SK-N-MC (cell line): ENCODE results near the gene F12.

ENCODE experiments used
- DNase-seq: peaks from one replicate; pipeline ENCODE4 v3.0.0-alpha.2; 2011; ENCODE audit warnings: low read depth, low spot score
- H3K27ac ChIP-seq: fragments of 200-600 bp; sonication (generic); 2 replicates; pipeline ENCODE4 v1.5.1; 2016; ENCODE audit warnings: mixed run types
- H3K36me3 ChIP-seq: fragments of 200-600 bp; sonication (generic); 2 replicates; pipeline ENCODE4 v1.6.1; 2017; ENCODE audit warnings: antibody characterized with exemption, low read length, mixed read lengths; ENCODE audit not compliant: insufficient read depth
- H3K4me3 ChIP-seq: fragments of 200-600 bp; sonication (generic); 2 replicates; pipeline ENCODE4 v1.5.1; 2016
- H3K9ac ChIP-seq: fragments of 200-600 bp; sonication (generic); 2 replicates; pipeline ENCODE4 v1.8.0; 2017; ENCODE audit warnings: mixed run types, mixed read lengths; ENCODE audit not compliant: insufficient read length
- H3K9me3 ChIP-seq: fragments of 200-600 bp; sonication (generic); 2 replicates; pipeline ENCODE4 v1.6.1; 2017; ENCODE audit warnings: low read depth, mild to moderate bottlenecking, antibody characterized with exemption, low read length, moderate library complexity, mixed read lengths
- EZH2 ChIP-seq: fragments of 200-600 bp; sonication (generic); IDR thresholded peaks from one replicate; pipeline ENCODE4 v1.6.1; 2017; ENCODE audit warnings: antibody characterized with exemption
- FOXP2 ChIP-seq: optimal IDR thresholded peaks from 2 replicates; pipeline ENCODE3; 2011; ENCODE audit warnings: mild to moderate bottlenecking, moderate library complexity; ENCODE audit not compliant: insufficient read depth; ENCODE audit errors: extremely low read length, control extremely low read depth
- POLR2AphosphoS5 ChIP-seq: IDR thresholded peaks from 2 replicates; pipeline ENCODE4 v1.6.1; 2012; ENCODE audit warnings: mild to moderate bottlenecking, low read depth, low read length, borderline replicate concordance

Gene F12

DNA sequence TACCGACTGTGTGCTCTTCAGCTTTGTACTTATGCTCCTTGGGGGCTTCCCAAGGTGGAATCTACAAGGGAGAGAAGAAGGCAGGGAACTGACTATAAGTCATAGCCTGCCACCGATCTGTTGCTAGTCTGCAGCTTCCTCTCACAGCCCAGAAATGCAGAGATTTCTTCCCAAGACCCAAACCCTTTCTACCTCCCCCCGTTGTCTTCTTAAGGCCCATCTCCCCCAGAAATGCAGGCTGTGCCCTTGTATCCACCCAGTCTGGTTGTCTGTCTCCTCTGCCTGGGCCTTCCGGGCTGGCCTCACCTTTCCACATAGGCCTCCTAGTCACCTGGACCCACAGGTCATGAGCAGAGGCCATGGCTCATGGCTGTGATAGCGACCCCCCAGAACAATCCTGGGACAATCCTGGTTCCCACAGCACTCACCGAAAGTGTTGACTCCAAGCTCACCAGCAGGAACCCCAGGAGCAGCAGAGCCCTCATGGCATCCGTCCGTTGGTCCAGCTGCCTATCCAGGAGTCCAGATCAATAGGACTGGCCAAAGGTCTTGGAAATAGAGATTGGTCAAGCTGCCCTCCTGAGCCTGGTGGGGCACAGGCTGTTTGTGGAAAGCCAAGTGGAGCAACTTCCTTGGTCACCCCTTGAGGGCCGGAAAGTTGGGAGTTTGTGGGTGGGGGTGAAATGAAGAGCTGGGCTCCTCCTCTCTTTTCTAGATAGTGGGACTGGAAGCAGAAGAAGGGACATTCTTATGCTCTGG, at the start of gene F12:
Gene F12 (minus strand): TSS at position 522 of the 759 bp plus-strand sequence. CDS start 37 bp downstream, at position 485.
- no peaks in the 10 kb centered on the region for H3K9me3 ChIP-seq
- no peak within 1 kb of the TSS for H3K27ac ChIP-seq
- H3K9ac ChIP-seq: no peak within 1 kb of the TSS
- TF ChIP-seq FOXP2: no peak
- no peak for TF ChIP-seq POLR2AphosphoS5
- no peak for TF ChIP-seq EZH2
- no peak for DNase-seq
- H3K4me3 ChIP-seq: no peak within 1 kb of the TSS
- no peaks in the 10 kb centered on the region for H3K36me3 ChIP-seq

DNA sequence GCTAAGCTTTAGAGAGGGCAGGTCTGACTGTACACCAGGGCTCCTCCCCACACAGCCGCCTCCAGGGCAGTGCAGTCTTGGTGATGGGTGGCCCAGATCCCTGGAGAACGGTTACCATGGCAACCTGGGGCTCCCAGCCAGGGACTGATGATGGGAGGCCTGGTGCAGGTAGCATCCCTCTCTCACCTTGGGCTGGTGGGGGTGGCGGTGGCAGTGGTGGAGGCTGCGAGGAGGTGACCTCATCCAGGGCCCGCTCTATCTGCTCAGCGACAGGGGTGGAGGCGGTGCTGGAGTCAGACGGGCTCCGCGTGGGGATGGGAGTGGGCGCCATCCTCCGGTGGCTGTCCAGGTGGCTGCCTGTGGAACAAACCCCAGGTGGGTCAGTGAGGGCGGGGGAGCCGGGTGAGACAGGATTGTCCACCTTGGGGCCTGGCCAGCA, 49.6 kb upstream of the F12 start:
- no peak for DNase-seq
- TF ChIP-seq EZH2 (no peak), FOXP2 (no peak), POLR2AphosphoS5 (no peak; the same call in 1 of the 2 replicates)
- H3K27ac ChIP-seq: no peak overlapping the region

DNA sequence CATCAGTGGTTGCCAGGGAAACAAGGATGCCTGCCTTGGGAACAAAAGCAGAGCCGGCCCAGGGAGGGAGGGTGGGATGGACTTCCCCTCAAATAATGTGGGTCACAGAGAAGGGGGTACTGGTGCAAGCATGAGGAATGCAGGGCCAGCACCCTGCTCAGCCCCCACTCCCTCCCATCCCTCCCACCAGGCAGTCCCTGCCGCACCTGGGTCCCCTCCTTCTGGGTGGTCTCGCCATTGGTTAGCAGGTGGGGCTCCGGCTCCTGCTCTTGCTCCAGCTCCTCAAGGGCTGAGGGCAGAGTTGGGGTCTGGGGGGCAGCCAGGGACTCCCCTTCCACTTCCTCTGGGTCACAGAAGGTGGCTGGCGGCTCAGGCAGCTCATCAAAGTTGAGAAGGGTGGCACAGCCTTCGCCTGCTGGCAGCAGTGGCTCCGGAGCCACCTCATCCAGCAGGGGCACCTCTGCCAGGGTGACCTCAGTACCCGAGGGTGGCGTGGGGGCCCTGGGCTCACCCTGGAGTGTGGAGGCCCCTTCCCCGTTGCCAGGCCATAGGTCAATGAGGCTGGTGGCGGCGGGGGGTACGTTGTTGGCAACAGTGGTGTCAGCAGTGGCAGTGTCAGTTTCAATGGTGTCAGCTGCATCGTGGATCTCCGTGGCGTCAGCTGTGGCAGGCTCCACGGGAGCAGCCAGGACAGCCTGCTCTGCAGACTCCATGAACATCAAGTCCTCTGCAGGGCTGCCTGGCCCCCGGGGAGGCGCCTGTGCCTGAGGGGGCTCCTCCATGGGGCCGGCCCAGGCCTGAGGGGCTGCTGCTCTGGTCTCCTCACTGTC, 48.7 kb upstream of the F12 start:
- TF ChIP-seq POLR2AphosphoS5 (no peak), FOXP2 (no peak), EZH2 (no peak)
- H3K27ac ChIP-seq: no peak overlapping the region
- H3K9ac ChIP-seq: no peak overlapping the region
- no peak for DNase-seq
- no peak overlapping the region for H3K4me3 ChIP-seq
- no peaks in the 10 kb centered on the region for H3K9me3 ChIP-seq
- peaks cover 53% of the 10 kb centered on the region for H3K36me3 ChIP-seq

More for the DNA sequence above, 49.6 kb upstream of the F12 start:
- Histone ChIP-seq H3K9ac (no peak overlapping the region), H3K4me3 (no peak overlapping the region), H3K36me3 (peaks cover 60% of the 10 kb centered on the region), H3K9me3 (no peaks in the 10 kb centered on the region)

DNA sequence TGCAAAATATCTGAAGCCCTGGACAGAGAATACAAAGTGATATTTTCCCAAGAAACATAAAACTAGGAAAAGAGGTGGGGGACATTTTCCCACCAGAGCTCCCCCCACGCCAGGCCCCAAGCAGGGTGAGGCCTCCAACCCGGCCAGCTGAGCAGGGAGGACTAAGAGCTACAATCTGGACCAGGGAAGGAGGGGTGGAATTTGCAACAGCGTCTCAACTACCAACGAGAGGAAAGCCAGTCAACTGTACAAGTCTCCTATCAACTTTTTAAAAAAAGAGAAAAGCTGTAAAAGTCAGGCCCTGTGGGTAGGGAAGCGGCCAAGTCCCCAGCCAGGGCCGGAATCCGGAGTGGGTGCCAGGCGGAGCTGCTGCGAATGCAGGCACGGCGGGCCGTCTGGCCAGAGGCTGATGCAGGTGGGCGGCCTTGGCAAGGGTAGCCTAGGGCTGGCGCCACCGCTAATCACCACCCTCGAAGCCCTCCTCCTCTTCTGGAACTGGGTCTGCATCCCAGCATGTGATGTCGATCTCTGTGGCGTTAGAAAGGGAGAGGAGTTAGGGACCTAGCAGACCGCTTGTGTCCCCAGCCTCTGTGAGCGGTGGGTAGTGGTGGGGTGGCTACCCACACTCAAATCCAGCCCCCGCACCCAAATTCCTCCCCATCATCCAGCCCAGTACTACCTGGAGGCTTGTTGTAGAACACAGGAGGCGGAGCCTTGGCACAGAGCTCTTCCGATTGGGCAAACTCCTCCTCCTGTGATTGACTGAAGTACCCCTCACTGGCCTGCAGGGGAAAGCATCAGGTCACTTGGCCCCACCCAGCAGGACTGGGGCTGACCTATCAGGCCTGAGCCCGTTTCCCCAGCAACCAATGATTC, 47.9 kb upstream of the F12 start:
- Histone ChIP-seq H3K27ac (peak overlapping the region; percentile 81), H3K9ac (no peak overlapping the region), H3K9me3 (no peaks in the 10 kb centered on the region), H3K36me3 (peaks cover 46% of the 10 kb centered on the region), H3K4me3 (no peak overlapping the region)
- TF ChIP-seq POLR2AphosphoS5 (peak; percentile 15; the same call in 1 of the 2 replicates), EZH2 (no peak)
- DNase-seq: peak; percentile 48

DNA sequence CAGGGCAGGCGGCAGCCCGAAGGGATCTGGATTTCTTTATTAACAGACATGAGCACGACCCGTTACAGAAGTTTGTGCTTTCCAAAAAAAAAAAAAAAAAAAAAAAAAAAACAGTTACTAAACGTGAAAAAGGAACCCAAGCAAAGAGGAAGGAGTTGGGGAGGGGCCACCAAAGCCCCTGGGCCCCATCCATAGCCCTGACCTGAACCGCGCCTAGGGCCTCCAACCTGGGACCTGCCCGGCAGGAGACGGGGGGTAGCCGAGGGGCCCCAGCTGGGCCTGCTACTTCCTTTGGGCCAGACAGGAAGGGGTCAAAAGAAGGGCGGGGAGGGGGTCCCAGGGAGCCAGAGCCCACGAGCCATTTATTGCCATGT, 47.2 kb upstream of the F12 start:
- no peak overlapping the region for H3K4me3 ChIP-seq
- H3K27ac ChIP-seq: peak overlapping the region; percentile 81
- no peaks in the 10 kb centered on the region for H3K9me3 ChIP-seq
- H3K36me3 ChIP-seq: peaks cover 41% of the 10 kb centered on the region
- TF ChIP-seq EZH2 (no peak), POLR2AphosphoS5 (no peak), FOXP2 (no peak)
- no peak overlapping the region for H3K9ac ChIP-seq
- no peak for DNase-seq

DNA sequence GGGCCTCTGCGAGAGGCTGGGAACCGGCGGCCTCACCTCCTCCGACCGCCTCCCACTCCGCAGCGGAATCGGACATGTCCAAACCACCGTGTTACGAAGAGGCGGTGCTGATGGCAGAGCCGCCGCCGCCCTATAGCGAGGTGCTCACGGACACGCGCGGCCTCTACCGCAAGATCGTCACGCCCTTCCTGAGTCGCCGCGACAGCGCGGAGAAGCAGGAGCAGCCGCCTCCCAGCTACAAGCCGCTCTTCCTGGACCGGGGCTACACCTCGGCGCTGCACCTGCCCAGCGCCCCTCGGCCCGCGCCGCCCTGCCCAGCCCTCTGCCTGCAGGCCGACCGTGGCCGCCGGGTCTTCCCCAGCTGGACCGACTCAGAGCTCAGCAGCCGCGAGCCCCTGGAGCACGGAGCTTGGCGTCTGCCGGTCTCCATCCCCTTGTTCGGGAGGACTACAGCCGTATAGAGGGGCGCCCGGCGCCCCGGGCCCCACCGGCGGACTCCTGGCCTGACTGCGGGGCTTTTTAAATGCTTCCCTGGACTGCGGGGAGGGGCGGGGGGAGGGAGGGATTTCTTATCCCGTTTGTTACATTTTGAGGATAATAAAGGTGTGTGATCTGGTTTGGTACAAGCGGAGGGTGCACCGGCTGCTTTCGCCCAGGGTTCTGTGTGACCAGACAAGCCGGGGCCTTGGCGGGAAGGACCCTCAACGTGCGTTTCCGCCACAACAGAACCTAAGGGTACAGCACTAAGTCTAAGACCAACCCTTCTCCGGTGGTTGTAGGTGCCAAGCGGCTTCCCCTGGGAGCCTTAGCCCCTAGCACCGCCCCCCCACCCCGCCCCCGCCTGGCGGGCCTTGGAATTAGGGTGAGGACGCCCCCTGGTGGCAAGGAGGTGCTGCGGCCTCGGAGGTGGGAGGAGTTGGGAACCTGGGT, 46.6 kb upstream of the F12 start:
- peaks cover 38% of the 10 kb centered on the region for H3K36me3 ChIP-seq
- TF ChIP-seq EZH2: no peak
- TF ChIP-seq POLR2AphosphoS5: peak; percentile 64
- TF ChIP-seq FOXP2: peak; percentile 54
- H3K27ac ChIP-seq: peak overlapping the region; percentile 83
- H3K4me3 ChIP-seq: peak overlapping the region; percentile 94
- no peaks in the 10 kb centered on the region for H3K9me3 ChIP-seq
- peak; percentile 71 for DNase-seq
- H3K9ac ChIP-seq: peak overlapping the region; percentile 70

DNA sequence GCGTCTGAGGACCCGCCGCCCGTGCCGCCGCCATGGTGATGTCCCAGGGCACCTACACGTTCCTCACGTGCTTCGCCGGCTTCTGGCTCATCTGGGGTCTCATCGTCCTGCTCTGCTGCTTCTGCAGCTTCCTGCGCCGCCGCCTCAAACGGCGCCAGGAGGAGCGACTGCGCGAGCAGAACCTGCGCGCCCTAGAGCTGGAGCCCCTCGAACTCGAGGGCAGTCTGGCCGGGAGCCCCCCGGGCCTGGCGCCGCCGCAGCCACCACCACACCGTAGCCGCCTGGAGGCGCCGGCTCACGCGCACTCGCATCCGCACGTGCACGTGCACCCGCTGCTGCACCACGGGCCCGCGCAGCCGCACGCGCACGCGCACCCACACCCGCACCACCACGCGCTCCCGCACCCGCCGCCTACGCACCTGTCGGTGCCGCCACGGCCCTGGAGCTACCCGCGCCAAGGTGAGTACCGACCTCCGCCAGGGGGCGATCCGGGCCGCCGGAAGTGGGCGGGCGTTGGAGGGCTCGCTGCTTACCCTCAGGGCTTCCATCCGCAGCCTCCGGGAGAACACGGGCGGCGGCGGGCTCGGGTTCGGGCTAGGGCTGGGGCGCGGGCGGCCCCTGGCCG, 45.8 kb upstream of the F12 start:
- TF ChIP-seq FOXP2 (no peak), EZH2 (no peak), POLR2AphosphoS5 (no peak; the same call in 1 of the 2 replicates)
- Histone ChIP-seq H3K27ac (peak overlapping the region; percentile 83), H3K9me3 (no peaks in the 10 kb centered on the region), H3K4me3 (peak overlapping the region; percentile 94), H3K36me3 (peaks cover 33% of the 10 kb centered on the region), H3K9ac (peak overlapping the region; percentile 70)
- no peak for DNase-seq
